ENCODE results near the gene CD82. TPM values are rescaled to one million over a fixed set of nuclear protein-coding genes. Genes with fewer than 3 reads are reported as not detected.

Gene CD82
- total and polyA plus RNA-seq, 4 experiments from 2014 or later, result 130 to 260 (median 191) TPM

DNA sequence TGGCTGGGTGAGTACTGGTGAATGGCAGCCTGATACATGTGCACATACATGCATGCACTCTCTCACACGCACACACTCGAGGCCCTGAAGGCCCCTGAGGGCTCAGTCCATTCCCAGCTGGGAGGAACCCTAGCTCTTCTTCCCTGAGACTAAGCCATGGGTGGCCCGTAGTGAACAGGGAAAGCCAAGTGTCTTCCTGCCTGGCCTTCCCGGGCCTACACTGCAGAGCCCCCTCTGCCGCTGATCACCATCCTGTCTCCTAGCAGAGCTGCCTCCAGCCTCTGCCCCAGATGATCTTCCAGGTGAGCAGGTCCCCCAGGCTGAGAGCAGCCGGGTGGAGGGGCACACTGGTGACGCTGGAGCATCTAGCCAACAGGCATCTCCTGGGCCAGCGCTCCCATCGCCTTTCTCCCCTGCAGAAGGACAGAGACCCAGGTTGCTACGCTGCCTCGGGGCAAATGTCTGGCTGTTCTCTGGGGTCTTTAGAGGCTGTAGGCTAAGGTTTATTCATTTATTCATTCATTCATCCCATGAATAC lies 57.3 kb downstream of the CD82 start:
- DNase-seq, result no peak
- H3K36me3 ChIP-seq (ENCODE audit: insufficient read depth, low read length), result peaks cover 10% of the 10 kb centered on the region
- Mint-ChIP-seq H3K36me3 (peaks cover 8 to 22% of the 10 kb centered on the region in 2 donors), H3K4me1 (peaks cover 15 to 53% (median 34%) of the 10 kb centered on the region in 4 donors), H3K9me3 (peaks cover 0 to 2% (median 0%) of the 10 kb centered on the region in 8 donors), H3K27me3 (no peaks in the 10 kb centered on the region), H3K4me3 (peak overlapping the region in 1 of 8 donors; percentile 13), H3K27ac (peak overlapping the region; percentile 24 to 79 (median 67))
- CTCF ChIA-PET (ENCODE audit: partially characterized antibody), result interaction anchor here (1.2 to 6.0 kb wide), 13 partner anchors 10 to 288 kb away, joined by 3 to 75 read pairs (median 7); no protein-coding TSS in a partner anchor
- no peaks in the 10 kb centered on the region for H3K27me3 ChIP-seq (ENCODE audit: insufficient read depth, low read length)
- H3K4me1 ChIP-seq (ENCODE audit: insufficient read depth, low read length), result peaks cover 19% of the 10 kb centered on the region
- no peak overlapping the region for H3K4me3 ChIP-seq (ENCODE audit: low read length in 2 of 2)
- no peaks in the 10 kb centered on the region for H3K9me3 ChIP-seq (ENCODE audit: control insufficient read depth in 1 of 2, low read length in 2 of 2)
- intact Hi-C loops (cut with micrococcal nuclease), result no loop called here
- no peak overlapping the region for H3K27ac ChIP-seq (ENCODE audit: low read depth, low read length)
- POLR2A ChIA-PET (ENCODE audit: partially characterized antibody), result interaction anchor here (1.4 kb wide), 1 partner anchor 57 kb away, joined by 5 read pairs; no protein-coding TSS in a partner anchor

DNA sequence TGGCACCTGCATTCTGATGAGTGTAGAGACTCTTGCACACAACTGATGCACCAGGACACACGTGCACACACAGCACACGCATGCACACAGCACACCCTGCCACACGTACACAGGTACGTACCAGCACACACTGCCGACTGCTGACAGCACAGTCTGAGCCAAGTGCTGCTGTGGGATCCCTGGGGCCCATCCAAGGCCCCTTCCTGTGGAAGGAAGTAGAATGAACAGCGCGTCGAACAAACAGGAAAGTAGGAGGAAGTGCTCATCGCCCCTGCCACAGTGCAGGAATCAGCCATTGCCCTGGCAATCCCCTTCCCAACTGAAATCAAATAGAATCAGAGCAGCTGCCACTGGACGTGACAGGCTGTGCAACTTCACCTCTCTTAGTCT lies 57.9 kb downstream of the CD82 start:
- no peak overlapping the region for H3K27ac ChIP-seq (ENCODE audit: low read depth, low read length)
- H3K4me3 Mint-ChIP-seq, result peak overlapping the region in 5 of 8 donors; percentile 10 to 57 (median 17)
- H3K27me3 Mint-ChIP-seq, result no peaks in the 10 kb centered on the region
- intact Hi-C loops (cut with micrococcal nuclease), result no loop called here
- ChIA-PET CTCF (ENCODE audit: partially characterized antibody) (interaction anchor here (1.1 to 6.0 kb wide), 7 partner anchors 64 to 288 kb away, joined by 3 to 75 read pairs (median 25); no protein-coding TSS in a partner anchor), POLR2A (ENCODE audit: partially characterized antibody) (no interaction called here)
- peaks cover 8 to 19% of the 10 kb centered on the region in 2 donors for H3K36me3 Mint-ChIP-seq
- no peak overlapping the region for H3K4me3 ChIP-seq (ENCODE audit: low read length in 2 of 2)
- H3K36me3 ChIP-seq (ENCODE audit: insufficient read depth, low read length), result peaks cover 9% of the 10 kb centered on the region
- peaks cover 19% of the 10 kb centered on the region for H3K4me1 ChIP-seq (ENCODE audit: insufficient read depth, low read length)
- H3K9me3 ChIP-seq (ENCODE audit: control insufficient read depth in 1 of 2, low read length in 2 of 2), result no peaks in the 10 kb centered on the region
- no peaks in the 10 kb centered on the region for H3K27me3 ChIP-seq (ENCODE audit: insufficient read depth, low read length)
- H3K4me1 Mint-ChIP-seq, result peaks cover 15 to 53% (median 34%) of the 10 kb centered on the region in 4 donors
- H3K9me3 Mint-ChIP-seq, result peaks cover 0 to 2% (median 0%) of the 10 kb centered on the region in 8 donors
- peak overlapping the region; percentile 24 to 79 (median 67) for H3K27ac Mint-ChIP-seq
- DNase-seq, result no peak

DNA sequence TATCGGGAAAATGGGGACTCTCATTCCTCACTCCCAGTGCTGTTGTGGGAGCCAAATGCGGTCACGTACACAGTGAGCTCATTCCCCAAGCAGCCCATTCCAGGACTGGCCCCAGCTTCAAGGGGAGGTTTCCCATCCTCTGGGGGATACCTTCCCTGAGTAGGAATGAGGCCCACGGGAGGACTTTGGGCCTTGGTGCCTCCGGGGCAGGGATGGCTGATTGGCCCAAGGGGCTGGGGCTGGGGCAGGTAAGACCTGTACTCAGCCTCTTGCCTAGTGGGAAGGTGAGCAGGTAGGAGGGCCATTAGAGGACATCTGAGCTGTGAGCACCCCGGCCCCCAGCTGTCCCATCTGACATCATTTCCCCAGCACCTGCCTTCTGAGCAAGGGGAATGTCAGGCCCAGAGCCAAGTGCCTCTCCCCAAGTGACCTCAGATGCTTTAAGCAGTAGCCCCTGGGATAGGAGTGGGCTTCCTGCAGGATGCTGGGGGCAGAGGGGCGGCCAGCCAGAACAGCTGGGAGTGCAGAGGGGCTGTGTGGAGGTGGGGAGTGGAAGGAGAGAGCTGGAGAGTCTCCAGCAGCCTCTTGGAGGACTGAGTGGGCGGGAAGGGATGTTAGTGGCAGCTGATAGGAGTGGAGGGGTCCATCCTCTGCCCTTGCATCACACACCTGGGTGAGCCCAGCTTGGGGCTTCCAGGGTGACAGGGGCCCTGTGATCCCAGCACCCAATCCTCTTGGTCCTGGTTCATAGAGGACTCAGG lies 58.4 kb downstream of the CD82 start:
- Mint-ChIP-seq H3K4me1 (peaks cover 15 to 53% (median 33%) of the 10 kb centered on the region in 4 donors), H3K36me3 (peaks cover 8 to 16% of the 10 kb centered on the region in 2 donors), H3K27me3 (no peaks in the 10 kb centered on the region), H3K4me3 (peak overlapping the region in 3 of 8 donors; percentile 10 to 57 (median 30)), H3K27ac (peak overlapping the region in 6 of 7 donors; percentile 48 to 86 (median 70)), H3K9me3 (peaks cover 0 to 2% (median 0%) of the 10 kb centered on the region in 8 donors)
- Histone ChIP-seq H3K27me3 (ENCODE audit: insufficient read depth, low read length) (no peaks in the 10 kb centered on the region), H3K36me3 (ENCODE audit: insufficient read depth, low read length) (peaks cover 3% of the 10 kb centered on the region), H3K9me3 (ENCODE audit: control insufficient read depth in 1 of 2, low read length in 2 of 2) (no peaks in the 10 kb centered on the region), H3K27ac (ENCODE audit: low read depth, low read length) (no peak overlapping the region), H3K4me3 (ENCODE audit: low read length in 2 of 2) (no peak overlapping the region), H3K4me1 (ENCODE audit: insufficient read depth, low read length) (peaks cover 19% of the 10 kb centered on the region)
- intact Hi-C loops (cut with micrococcal nuclease), result no loop called here
- DNase-seq, result no peak
- ChIA-PET POLR2A (ENCODE audit: partially characterized antibody) (interaction anchor here (1.4 to 1.6 kb wide), 2 partner anchors 9 to 58 kb away, joined by 3 to 5 read pairs; partner anchors contain the start of gene CD82), CTCF (ENCODE audit: partially characterized antibody) (interaction anchor here (1.1 to 6.0 kb wide), 6 partner anchors 65 to 287 kb away, joined by 3 to 75 read pairs (median 32); no protein-coding TSS in a partner anchor)

- intact Hi-C loops (cut with micrococcal nuclease), result no loop called here
- Histone ChIP-seq H3K4me1 (ENCODE audit: insufficient read depth, low read length) (peaks cover 19% of the 10 kb centered on the region), H3K9me3 (ENCODE audit: control insufficient read depth in 1 of 2, low read length in 2 of 2) (no peaks in the 10 kb centered on the region), H3K27ac (ENCODE audit: low read depth, low read length) (no peak overlapping the region), H3K36me3 (ENCODE audit: insufficient read depth, low read length) (no peaks in the 10 kb centered on the region), H3K4me3 (ENCODE audit: low read length in 2 of 2) (no peak overlapping the region), H3K27me3 (ENCODE audit: insufficient read depth, low read length) (no peaks in the 10 kb centered on the region)
- ChIA-PET POLR2A (ENCODE audit: partially characterized antibody) (interaction anchor here (1.4 to 1.6 kb wide), 2 partner anchors 8 to 59 kb away, joined by 3 to 5 read pairs; partner anchors contain the start of gene CD82), CTCF (ENCODE audit: partially characterized antibody) (interaction anchor here (1.0 to 6.0 kb wide), 6 partner anchors 8 to 286 kb away, joined by 3 to 75 read pairs (median 16); no protein-coding TSS in a partner anchor)
- H3K27ac Mint-ChIP-seq, result peak overlapping the region in 5 of 7 donors; percentile 22 to 71 (median 44)
- H3K4me3 Mint-ChIP-seq, result no peak overlapping the region
- DNase-seq, result no peak
- H3K27me3 Mint-ChIP-seq, result no peaks in the 10 kb centered on the region
- peaks cover 0 to 2% (median 0%) of the 10 kb centered on the region in 8 donors for H3K9me3 Mint-ChIP-seq
- H3K36me3 Mint-ChIP-seq, result peaks cover 4 to 12% of the 10 kb centered on the region in 2 donors
- peaks cover 15 to 53% (median 33%) of the 10 kb centered on the region in 4 donors for H3K4me1 Mint-ChIP-seq
Observed at GRCh38 chr11:44624761-44625221, 59.3 kb downstream of the CD82 start.

GRCh38 chr11:44625759-44626523 lies 60.5 kb downstream of the CD82 start:
- CTCF ChIA-PET (ENCODE audit: partially characterized antibody), result interaction anchor here (0.7 to 1.9 kb wide), 4 partner anchors 9 to 151 kb away, joined by 3 to 7 read pairs (median 5); no protein-coding TSS in a partner anchor
- DNase-seq, result no peak
- Mint-ChIP-seq H3K27me3 (no peaks in the 10 kb centered on the region), H3K36me3 (peaks cover 0 to 7% of the 10 kb centered on the region in 2 donors), H3K27ac (peak overlapping the region in 5 of 7 donors; percentile 50 to 71 (median 54)), H3K4me3 (no peak overlapping the region), H3K4me1 (peaks cover 15 to 49% (median 28%) of the 10 kb centered on the region in 4 donors), H3K9me3 (no peaks in the 10 kb centered on the region)
- H3K27ac ChIP-seq (ENCODE audit: low read depth, low read length), result no peak overlapping the region
- intact Hi-C loops (cut with micrococcal nuclease), result no loop called here
- POLR2A ChIA-PET (ENCODE audit: partially characterized antibody), result interaction anchor here (0.8 to 1.6 kb wide), 2 partner anchors 16 to 60 kb away, joined by 3 to 5 read pairs; partner anchors contain the start of gene CD82
- peaks cover 19% of the 10 kb centered on the region for H3K4me1 ChIP-seq (ENCODE audit: insufficient read depth, low read length)
- no peaks in the 10 kb centered on the region for H3K9me3 ChIP-seq (ENCODE audit: control insufficient read depth in 1 of 2, low read length in 2 of 2)
- no peaks in the 10 kb centered on the region for H3K36me3 ChIP-seq (ENCODE audit: insufficient read depth, low read length)
- no peak overlapping the region for H3K4me3 ChIP-seq (ENCODE audit: low read length in 2 of 2)
- no peaks in the 10 kb centered on the region for H3K27me3 ChIP-seq (ENCODE audit: insufficient read depth, low read length)

DNA sequence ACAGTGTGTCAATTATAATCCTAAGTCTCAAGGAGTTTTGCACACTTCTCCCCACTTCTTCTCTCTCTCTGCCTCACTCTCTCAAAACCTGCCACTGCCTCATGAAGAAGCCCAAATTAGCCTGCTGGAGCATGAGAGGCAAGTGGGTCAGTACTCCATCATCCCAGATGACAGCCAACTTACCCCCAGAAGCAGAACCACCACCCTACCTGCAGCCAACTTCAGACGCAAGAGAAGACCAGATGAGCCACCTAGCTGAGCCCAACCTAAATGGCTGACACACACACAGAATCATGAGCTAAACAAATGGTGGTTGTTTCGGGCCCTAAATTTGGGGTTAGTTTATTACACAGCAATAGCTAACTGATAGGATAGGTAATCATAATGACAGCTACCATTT lies 61.2 kb downstream of the CD82 start:
- H3K36me3 Mint-ChIP-seq, result peaks cover 0 to 4% of the 10 kb centered on the region in 2 donors
- no peaks in the 10 kb centered on the region for H3K9me3 Mint-ChIP-seq
- H3K27me3 ChIP-seq (ENCODE audit: insufficient read depth, low read length), result no peaks in the 10 kb centered on the region
- H3K4me1 ChIP-seq (ENCODE audit: insufficient read depth, low read length), result peaks cover 19% of the 10 kb centered on the region
- no peak for DNase-seq
- H3K27me3 Mint-ChIP-seq, result no peaks in the 10 kb centered on the region
- H3K9me3 ChIP-seq (ENCODE audit: control insufficient read depth in 1 of 2, low read length in 2 of 2), result no peaks in the 10 kb centered on the region
- intact Hi-C loops (cut with micrococcal nuclease), result no loop called here
- POLR2A ChIA-PET (ENCODE audit: partially characterized antibody), result interaction anchor here (0.8 kb wide), 1 partner anchor 15 kb away, joined by 3 read pairs; no protein-coding TSS in a partner anchor
- peak overlapping the region in 3 of 7 donors; percentile 31 to 50 (median 50) for H3K27ac Mint-ChIP-seq
- no peak overlapping the region for H3K4me3 ChIP-seq (ENCODE audit: low read length in 2 of 2)
- H3K4me3 Mint-ChIP-seq, result no peak overlapping the region
- CTCF ChIA-PET (ENCODE audit: partially characterized antibody), result interaction anchor here (0.7 to 1.4 kb wide), 3 partner anchors 9 to 283 kb away, joined by 3 to 6 read pairs (median 4); no protein-coding TSS in a partner anchor
- peaks cover 15 to 42% (median 26%) of the 10 kb centered on the region in 4 donors for H3K4me1 Mint-ChIP-seq
- no peak overlapping the region for H3K27ac ChIP-seq (ENCODE audit: low read depth, low read length)
- H3K36me3 ChIP-seq (ENCODE audit: insufficient read depth, low read length), result no peaks in the 10 kb centered on the region

Data from CD4-positive, alpha-beta memory T cell (primary cell).